ENCODE measurements around the gene PFKFB4. TPM values are rescaled to one million over a fixed set of nuclear protein-coding genes. Genes with fewer than 3 reads are reported as not detected.
A peak's percentile ranks its signal among the peaks of the same experiment; 100 is the strongest.

The PFKFB4 gene
- total RNA-seq, 1 donor from 2014 or later: 19.4 TPM

DNA sequence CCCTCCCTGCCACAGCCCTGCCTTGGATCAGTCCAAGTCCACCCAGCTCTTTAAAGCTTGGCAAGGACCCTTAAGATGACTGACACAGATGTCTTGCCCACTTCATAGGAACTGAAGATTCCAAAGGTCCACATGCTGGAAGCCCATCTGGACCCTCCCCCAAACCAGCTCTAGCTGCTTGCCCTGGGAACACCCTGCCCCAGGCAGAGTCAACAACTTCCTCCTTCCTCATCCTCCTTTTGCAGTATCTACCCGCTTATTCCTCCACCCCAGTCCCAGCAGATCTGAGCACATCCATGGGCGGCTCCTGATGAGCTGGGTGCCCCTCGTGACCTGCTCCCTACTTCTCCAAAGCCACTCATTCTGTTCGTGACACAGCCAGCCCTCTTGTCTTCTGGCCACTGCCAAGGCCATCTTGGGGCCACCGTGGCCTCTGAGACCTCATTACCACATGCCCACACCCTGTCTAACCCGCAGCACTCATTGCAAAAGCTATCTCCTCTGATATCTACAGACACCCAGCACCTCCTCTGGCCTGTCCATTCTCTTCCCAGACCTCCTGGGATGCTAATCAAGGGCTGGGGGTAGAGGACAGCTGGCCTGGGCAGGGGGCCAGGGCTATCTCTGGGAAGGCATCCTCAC is 2.0 kb upstream of the PFKFB4 start:
- H3K27me3 Mint-ChIP-seq (ENCODE audit: low read depth): no peaks in the 10 kb centered on the region
- no peak overlapping the region for H3K27ac Mint-ChIP-seq
- H3K36me3 Mint-ChIP-seq: no peaks in the 10 kb centered on the region
- H3K4me3 Mint-ChIP-seq: peak overlapping the region; percentile 13
- TF ChIP-seq, protein P1, sequence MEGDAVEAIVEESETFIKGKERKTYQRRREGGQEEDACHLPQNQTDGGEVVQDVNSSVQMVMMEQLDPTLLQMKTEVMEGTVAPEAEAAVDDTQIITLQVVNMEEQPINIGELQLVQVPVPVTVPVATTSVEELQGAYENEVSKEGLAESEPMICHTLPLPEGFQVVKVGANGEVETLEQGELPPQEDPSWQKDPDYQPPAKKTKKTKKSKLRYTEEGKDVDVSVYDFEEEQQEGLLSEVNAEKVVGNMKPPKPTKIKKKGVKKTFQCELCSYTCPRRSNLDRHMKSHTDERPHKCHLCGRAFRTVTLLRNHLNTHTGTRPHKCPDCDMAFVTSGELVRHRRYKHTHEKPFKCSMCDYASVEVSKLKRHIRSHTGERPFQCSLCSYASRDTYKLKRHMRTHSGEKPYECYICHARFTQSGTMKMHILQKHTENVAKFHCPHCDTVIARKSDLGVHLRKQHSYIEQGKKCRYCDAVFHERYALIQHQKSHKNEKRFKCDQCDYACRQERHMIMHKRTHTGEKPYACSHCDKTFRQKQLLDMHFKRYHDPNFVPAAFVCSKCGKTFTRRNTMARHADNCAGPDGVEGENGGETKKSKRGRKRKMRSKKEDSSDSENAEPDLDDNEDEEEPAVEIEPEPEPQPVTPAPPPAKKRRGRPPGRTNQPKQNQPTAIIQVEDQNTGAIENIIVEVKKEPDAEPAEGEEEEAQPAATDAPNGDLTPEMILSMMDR (IDR thresholded peaks at IDR 0.05; ENCODE audit: unreplicated experiment): peak; percentile 33
- DNase-seq (ENCODE audit: low spot score in 2 of 2, unreplicated experiment in 2 of 2): no peak
- H3K4me1 Mint-ChIP-seq: peaks cover 34% of the 10 kb centered on the region
- H3K9me3 Mint-ChIP-seq: no peaks in the 10 kb centered on the region

DNA sequence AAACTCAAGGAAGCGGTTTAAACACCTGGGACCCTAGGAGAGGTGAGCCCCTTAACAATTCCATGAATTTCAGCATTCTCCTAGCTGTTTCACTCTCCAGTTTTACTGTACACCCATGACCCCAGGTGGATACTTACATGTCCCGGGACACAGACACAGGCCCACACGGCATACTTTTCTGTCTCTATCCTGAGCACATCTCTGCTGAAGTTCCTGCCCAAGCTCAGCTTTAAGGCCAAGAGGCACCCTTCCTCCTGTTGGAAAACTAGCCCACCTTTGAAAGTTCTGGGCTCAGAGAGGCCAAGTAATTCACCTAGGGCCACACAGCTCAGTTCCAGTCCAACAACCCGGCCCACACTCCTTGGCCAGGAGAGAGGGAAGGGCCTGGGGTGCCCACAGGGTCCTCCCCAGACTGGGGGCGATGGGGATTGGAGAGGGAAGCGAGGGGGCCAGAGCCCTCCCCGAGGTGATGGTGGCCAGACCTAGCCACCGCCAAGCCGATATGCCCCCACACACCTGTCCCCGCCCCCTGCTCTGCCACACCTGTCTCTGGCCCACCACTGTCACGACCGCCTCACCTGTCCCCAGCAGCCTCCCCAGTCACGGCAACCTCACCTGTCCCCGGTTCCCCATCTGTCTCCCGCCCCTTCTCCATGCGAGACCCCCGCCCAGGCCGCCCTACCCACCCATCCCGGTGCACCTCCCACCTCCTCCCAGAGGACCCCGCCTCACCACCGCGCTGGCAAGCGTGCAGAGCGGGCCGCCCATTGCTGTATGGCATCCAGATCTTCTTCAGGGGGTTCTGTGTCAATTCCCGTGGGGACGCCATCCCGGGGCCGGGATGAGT is 431 bp downstream of the PFKFB4 start:
- H3K4me1 Mint-ChIP-seq: peaks cover 38% of the 10 kb centered on the region
- H3K9me3 Mint-ChIP-seq: no peaks in the 10 kb centered on the region
- H3K36me3 Mint-ChIP-seq: no peaks in the 10 kb centered on the region
- H3K27ac Mint-ChIP-seq: peak overlapping the region; percentile 61
- peak overlapping the region; percentile 85 for H3K4me3 Mint-ChIP-seq
- no peak for DNase-seq (ENCODE audit: low spot score in 2 of 2, unreplicated experiment in 2 of 2)
- no peaks in the 10 kb centered on the region for H3K27me3 Mint-ChIP-seq (ENCODE audit: low read depth)
- TF ChIP-seq, protein P1 (IDR thresholded peaks at IDR 0.05; ENCODE audit: unreplicated experiment): no peak

DNA sequence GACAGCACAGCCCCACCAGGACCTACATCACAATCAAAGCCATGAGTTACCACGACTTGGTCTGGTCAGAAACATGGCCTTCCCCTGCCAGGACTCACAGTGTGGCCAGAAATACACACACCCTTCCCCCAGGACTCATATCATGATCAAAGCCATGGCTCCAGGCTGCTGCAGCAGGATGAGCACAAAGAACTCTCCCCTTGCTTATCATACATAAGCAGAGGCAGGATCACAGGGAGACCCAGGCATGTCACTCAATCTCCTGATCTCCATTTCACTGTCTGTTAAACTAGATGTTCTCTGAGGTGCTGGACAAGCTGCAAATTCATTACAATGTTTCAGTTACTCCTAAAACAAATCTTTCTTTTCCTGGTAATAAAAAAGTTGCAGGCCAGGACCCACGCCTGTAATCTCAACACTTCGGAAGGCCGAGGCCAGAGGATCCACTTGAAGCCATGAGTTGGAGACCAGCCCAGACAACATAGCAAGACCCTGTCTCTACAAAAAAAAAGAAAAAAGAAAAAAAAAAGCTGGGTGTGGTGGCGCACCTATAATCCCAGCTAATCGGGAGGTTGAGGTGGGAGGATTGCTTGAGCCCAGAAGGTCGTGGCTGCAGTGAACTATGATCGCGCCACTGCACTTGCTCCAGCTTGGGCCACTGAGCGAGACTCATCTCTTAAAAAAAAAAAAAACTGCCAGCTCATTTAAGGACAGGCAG is 1.2 kb downstream of the PFKFB4 start:
- DNase-seq (ENCODE audit: low spot score in 2 of 2, unreplicated experiment in 2 of 2): no peak
- TF ChIP-seq, protein P1 (IDR thresholded peaks at IDR 0.05; ENCODE audit: unreplicated experiment): no peak
- Mint-ChIP-seq H3K4me3 (peak overlapping the region; percentile 85), H3K27ac (peak overlapping the region; percentile 50), H3K27me3 (ENCODE audit: low read depth) (no peaks in the 10 kb centered on the region), H3K36me3 (no peaks in the 10 kb centered on the region), H3K9me3 (no peaks in the 10 kb centered on the region), H3K4me1 (peaks cover 33% of the 10 kb centered on the region)

DNA sequence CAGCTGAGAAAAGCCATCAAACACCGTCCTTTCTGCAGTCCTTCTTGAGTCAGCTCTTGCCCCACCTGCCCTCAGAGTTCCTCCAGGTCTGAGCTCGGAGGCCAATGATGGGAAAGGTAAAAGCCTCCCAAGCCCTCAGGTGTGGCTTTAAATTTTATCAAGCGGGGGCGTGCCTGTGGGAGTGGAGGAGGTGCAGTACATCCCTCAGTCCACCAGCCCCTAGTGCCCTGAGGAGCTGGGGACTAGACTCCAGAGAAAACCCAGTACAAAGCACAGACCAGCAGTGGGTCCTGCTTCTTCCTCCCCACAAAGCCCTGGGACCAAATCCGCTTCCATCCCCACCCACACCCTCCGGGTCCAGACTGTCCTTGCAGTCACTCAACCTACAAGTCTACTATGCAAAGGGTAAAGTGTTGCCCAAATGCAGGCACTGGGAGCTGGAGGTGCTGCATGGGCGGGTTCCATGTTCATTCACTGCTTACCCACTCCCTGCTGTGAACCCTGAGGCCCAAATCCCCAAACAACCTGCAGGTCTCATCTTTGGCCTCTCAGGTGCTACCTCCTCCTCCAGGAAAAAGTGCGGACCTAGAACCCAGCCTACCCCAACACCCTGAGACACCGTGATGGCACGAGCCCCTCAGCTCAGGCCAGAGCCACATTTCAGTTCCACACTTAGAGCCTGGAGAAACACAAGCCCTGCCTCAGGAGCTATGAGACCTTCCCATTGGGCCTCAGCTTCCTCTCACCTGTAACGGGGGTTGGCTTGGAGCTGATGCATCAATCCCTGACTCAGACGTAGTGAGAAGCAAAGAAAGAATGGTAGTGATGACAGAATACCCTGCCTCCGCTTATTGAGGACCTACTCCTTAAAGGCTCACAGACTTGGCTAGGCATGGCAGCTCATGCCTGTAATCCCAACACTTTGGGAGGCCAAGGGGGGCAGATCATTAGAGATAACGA is 2.4 kb downstream of the PFKFB4 start:
- Mint-ChIP-seq H3K4me3 (no peak overlapping the region), H3K27me3 (ENCODE audit: low read depth) (no peaks in the 10 kb centered on the region), H3K9me3 (no peaks in the 10 kb centered on the region), H3K36me3 (no peaks in the 10 kb centered on the region), H3K4me1 (peaks cover 26% of the 10 kb centered on the region), H3K27ac (no peak overlapping the region)
- TF ChIP-seq, protein P1 (IDR thresholded peaks at IDR 0.05; ENCODE audit: unreplicated experiment): no peak
- DNase-seq (ENCODE audit: low spot score in 2 of 2, unreplicated experiment in 2 of 2): no peak

DNA sequence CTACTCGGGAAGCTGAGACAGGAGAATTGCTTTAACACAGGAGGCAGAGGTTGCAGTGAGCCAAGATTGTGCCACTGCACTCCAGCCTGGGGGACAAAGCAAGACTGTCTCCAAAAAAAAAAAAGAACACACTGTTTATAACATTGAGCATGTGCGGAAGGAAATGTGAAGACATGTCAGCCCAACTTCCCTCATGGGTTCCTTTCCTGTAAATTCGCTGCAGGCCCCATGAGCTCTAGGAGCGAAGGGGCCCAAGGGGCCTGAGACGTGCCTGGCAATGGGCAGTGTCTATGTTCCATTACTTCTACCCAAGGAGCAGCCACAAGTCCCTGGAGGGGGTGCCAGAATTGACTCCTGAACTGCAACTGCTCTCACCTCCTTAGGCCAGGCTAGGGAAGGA is 3.2 kb downstream of the PFKFB4 start:
- TF ChIP-seq, protein P1 (IDR thresholded peaks at IDR 0.05; ENCODE audit: unreplicated experiment): no peak
- DNase-seq (ENCODE audit: low spot score in 2 of 2, unreplicated experiment in 2 of 2): no peak
- H3K27me3 Mint-ChIP-seq (ENCODE audit: low read depth): no peaks in the 10 kb centered on the region
- peaks cover 23% of the 10 kb centered on the region for H3K4me1 Mint-ChIP-seq
- no peak overlapping the region for H3K4me3 Mint-ChIP-seq
- H3K9me3 Mint-ChIP-seq: no peaks in the 10 kb centered on the region
- no peak overlapping the region for H3K27ac Mint-ChIP-seq
- H3K36me3 Mint-ChIP-seq: no peaks in the 10 kb centered on the region
